GM12865 (cell line): ENCODE measurements around the gene DZIP3.
A peak's percentile ranks its signal among the peaks of the same experiment; 100 is the strongest.

ENCODE experiments used
- DNase-seq: peaks from one replicate; pipeline ENCODE4 v3.0.0; 2010; ENCODE audit warnings: low read depth
- H3K4me3 ChIP-seq: 2 replicates; pipeline ENCODE4 v1.5.1; 2011; ENCODE audit warnings: mild to moderate bottlenecking, low read depth, low read length, control low read depth
- TF ChIP-seq, protein P1 (sequence below): IDR thresholded peaks from 2 replicates; pipeline ENCODE4 v1.5.1; 2011; ENCODE audit warnings: low read length, control low read depth, low read depth, inconsistent platforms; ENCODE audit not compliant: insufficient read depth; ENCODE audit errors: missing control alignments

The DZIP3 gene, protein sequence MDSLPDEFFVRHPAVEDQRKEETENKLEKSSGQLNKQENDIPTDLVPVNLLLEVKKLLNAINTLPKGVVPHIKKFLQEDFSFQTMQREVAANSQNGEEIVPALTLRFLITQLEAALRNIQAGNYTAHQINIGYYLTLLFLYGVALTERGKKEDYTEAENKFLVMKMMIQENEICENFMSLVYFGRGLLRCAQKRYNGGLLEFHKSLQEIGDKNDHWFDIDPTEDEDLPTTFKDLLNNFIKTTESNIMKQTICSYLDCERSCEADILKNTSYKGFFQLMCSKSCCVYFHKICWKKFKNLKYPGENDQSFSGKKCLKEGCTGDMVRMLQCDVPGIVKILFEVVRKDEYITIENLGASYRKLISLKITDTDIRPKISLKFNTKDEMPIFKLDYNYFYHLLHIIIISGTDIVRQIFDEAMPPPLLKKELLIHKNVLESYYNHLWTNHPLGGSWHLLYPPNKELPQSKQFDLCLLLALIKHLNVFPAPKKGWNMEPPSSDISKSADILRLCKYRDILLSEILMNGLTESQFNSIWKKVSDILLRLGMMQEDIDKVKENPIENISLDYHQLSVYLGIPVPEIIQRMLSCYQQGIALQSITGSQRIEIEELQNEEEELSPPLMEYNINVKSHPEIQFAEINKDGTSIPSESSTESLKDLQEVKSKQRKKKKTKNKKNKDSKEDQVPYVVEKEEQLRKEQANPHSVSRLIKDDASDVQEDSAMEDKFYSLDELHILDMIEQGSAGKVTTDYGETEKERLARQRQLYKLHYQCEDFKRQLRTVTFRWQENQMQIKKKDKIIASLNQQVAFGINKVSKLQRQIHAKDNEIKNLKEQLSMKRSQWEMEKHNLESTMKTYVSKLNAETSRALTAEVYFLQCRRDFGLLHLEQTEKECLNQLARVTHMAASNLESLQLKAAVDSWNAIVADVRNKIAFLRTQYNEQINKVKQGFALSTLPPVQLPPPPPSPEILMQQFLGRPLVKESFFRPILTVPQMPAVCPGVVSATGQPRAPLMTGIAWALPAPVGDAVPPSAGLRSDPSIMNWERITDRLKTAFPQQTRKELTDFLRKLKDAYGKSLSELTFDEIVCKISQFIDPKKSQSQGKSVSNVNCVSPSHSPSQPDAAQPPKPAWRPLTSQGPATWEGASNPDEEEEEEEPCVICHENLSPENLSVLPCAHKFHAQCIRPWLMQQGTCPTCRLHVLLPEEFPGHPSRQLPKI

GRCh38 chr3:108589081-108589997, at the start of gene DZIP3, which contains the start of gene CIP2A:
DZIP3 (plus strand) TSS chr3:108589722; CDS start chr3:108605407, 15,685 bp downstream.
CIP2A (minus strand) TSS chr3:108589438; CDS start chr3:108589375, 63 bp downstream.
- DNase-seq = peak; percentile 95
- peak within 1 kb of the TSS; percentile 97 for H3K4me3 ChIP-seq
- TF ChIP-seq, protein P1, sequence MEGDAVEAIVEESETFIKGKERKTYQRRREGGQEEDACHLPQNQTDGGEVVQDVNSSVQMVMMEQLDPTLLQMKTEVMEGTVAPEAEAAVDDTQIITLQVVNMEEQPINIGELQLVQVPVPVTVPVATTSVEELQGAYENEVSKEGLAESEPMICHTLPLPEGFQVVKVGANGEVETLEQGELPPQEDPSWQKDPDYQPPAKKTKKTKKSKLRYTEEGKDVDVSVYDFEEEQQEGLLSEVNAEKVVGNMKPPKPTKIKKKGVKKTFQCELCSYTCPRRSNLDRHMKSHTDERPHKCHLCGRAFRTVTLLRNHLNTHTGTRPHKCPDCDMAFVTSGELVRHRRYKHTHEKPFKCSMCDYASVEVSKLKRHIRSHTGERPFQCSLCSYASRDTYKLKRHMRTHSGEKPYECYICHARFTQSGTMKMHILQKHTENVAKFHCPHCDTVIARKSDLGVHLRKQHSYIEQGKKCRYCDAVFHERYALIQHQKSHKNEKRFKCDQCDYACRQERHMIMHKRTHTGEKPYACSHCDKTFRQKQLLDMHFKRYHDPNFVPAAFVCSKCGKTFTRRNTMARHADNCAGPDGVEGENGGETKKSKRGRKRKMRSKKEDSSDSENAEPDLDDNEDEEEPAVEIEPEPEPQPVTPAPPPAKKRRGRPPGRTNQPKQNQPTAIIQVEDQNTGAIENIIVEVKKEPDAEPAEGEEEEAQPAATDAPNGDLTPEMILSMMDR = no peak

GRCh38 chr3:108546247-108546646, 43.3 kb upstream of the DZIP3 start:
- no peak for DNase-seq
- TF ChIP-seq, protein P1 = no peak
- H3K4me3 ChIP-seq = no peak overlapping the region

GRCh38 chr3:108546692-108547091, 42.8 kb upstream of the DZIP3 start:
- H3K4me3 ChIP-seq = no peak overlapping the region
- no peak for DNase-seq
- TF ChIP-seq, protein P1 = no peak

GRCh38 chr3:108548304-108548703, 41.2 kb upstream of the DZIP3 start:
- no peak for DNase-seq
- TF ChIP-seq, protein P1 = no peak
- H3K4me3 ChIP-seq = no peak overlapping the region

DNA sequence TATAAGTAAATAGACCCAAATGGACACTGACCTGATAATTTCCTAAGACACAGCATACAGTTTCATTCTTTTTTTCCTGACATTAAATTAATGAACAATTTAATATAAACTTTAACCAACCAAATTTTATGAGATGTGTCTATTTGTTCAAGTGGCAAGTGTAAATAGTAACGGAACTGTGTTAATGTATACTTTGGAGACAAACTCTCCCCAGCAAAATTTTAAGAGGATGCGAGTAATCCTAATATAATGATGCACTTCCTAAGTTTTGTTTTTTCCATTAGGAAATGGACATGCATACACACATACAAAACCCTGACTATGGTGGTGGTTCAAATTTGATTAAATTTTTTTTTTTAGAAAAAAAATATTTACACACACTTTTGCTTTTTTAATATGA, 40.6 kb upstream of the DZIP3 start:
- TF ChIP-seq, protein P1 = no peak
- no peak for DNase-seq
- H3K4me3 ChIP-seq = no peak overlapping the region
